ENCODE results near the gene GPC6. TPM values are rescaled to one million over a fixed set of nuclear protein-coding genes. Genes with fewer than 3 reads are reported as not detected.

Gene GPC6
- total and polyA plus RNA-seq, 2 experiments from 2014 or later = 14.4 to 20.8 TPM

- no peak overlapping the region for H3K27ac ChIP-seq
- no peak overlapping the region for H3K9ac ChIP-seq
- H3K36me3 ChIP-seq (ENCODE audit: low read depth) = no peaks in the 10 kb centered on the region
- no peak overlapping the region for H3K4me2 ChIP-seq (ENCODE audit: unreplicated experiment)
- H3K9me2 ChIP-seq (ENCODE audit: insufficient read depth) = peaks cover 3% of the 10 kb centered on the region; the same call in 1 of the 2 replicates
- H3K27me3 ChIP-seq (replicated peaks; ENCODE audit: insufficient read depth) = no peaks in the 10 kb centered on the region
- no peak overlapping the region for H2AFZ ChIP-seq
- no peaks in the 10 kb centered on the region for H4K20me1 ChIP-seq (ENCODE audit: insufficient read depth)
- no peaks in the 10 kb centered on the region for H3F3A ChIP-seq (ENCODE audit: insufficient read depth)
- TF ChIP-seq EZH2phosphoT487 (IDR thresholded peaks at IDR 0.05; ENCODE audit: insufficient read depth, low read depth) = no peak
- no peak for TF ChIP-seq EZH2 (IDR thresholded peaks at IDR 0.05; ENCODE audit: insufficient read depth, poor library complexity, severe bottlenecking)
- no peak for DNase-seq
- H3K9me3 ChIP-seq (ENCODE audit: low read depth) = no peaks in the 10 kb centered on the region
- H3K4me3 ChIP-seq = no peak overlapping the region
- no peaks in the 10 kb centered on the region for H3K79me2 ChIP-seq (ENCODE audit: insufficient read depth)
- no peaks in the 10 kb centered on the region for H3K4me1 ChIP-seq (ENCODE audit: insufficient read depth)
- in situ Hi-C loops (cut with MboI) = no loop called here
Measured at GRCh38 chr13:94399812-94400211, 1173.2 kb downstream of the GPC6 start.

GRCh38 chr13:94400874-94401273 lies 1174.3 kb downstream of the GPC6 start:
- no peak overlapping the region for H3K4me2 ChIP-seq (ENCODE audit: unreplicated experiment)
- 43 to 51% methylated on average over 4 of the region's 4 CpGs for WGBS, 2 experiments (ENCODE audit: low coverage in 1 of 2, low lambda C conversion rate in 2 of 2, missing lambda C conversion rate in 2 of 2)

GRCh38 chr13:94408314-94409036 lies 1181.9 kb downstream of the GPC6 start:
- peaks cover 7% of the 10 kb centered on the region for H3K27me3 ChIP-seq (replicated peaks; ENCODE audit: insufficient read depth)
- 58% methylated on average over 7 of the region's 7 CpGs for WGBS, 2 experiments (ENCODE audit: low coverage in 1 of 2, low lambda C conversion rate in 2 of 2, missing lambda C conversion rate in 2 of 2)
- in situ Hi-C loops (cut with MboI) = no loop called here
- H2AFZ ChIP-seq = no peak overlapping the region
- H3K4me1 ChIP-seq (ENCODE audit: insufficient read depth) = no peaks in the 10 kb centered on the region
- H3K4me2 ChIP-seq (ENCODE audit: unreplicated experiment) = no peak overlapping the region
- no peak overlapping the region for H3K4me3 ChIP-seq
- no peaks in the 10 kb centered on the region for H3F3A ChIP-seq (ENCODE audit: insufficient read depth)
- no peaks in the 10 kb centered on the region for H4K20me1 ChIP-seq (ENCODE audit: insufficient read depth)
- TF ChIP-seq EZH2phosphoT487 (IDR thresholded peaks at IDR 0.05; ENCODE audit: insufficient read depth, low read depth) (no peak), EZH2 (IDR thresholded peaks at IDR 0.05; ENCODE audit: insufficient read depth, poor library complexity, severe bottlenecking) (no peak)
- no peaks in the 10 kb centered on the region; the same call in 1 of the 2 replicates for H3K9me2 ChIP-seq (ENCODE audit: insufficient read depth)
- no peak overlapping the region for H3K27ac ChIP-seq
- no peak for DNase-seq
- H3K9me3 ChIP-seq (ENCODE audit: low read depth) = no peaks in the 10 kb centered on the region
- H3K79me2 ChIP-seq (ENCODE audit: insufficient read depth) = no peaks in the 10 kb centered on the region
- H3K9ac ChIP-seq = no peak overlapping the region
- H3K36me3 ChIP-seq (ENCODE audit: low read depth) = no peaks in the 10 kb centered on the region

More at GRCh38 chr13:94400874-94401273, 1174.3 kb downstream of the GPC6 start:
- no peak overlapping the region for H3K27ac ChIP-seq
- no peaks in the 10 kb centered on the region for H3F3A ChIP-seq (ENCODE audit: insufficient read depth)
- DNase-seq = no peak
- H2AFZ ChIP-seq = no peak overlapping the region
- H3K9me2 ChIP-seq (ENCODE audit: insufficient read depth) = peaks cover 3% of the 10 kb centered on the region; the same call in 1 of the 2 replicates
- H3K36me3 ChIP-seq (ENCODE audit: low read depth) = no peaks in the 10 kb centered on the region
- H3K4me1 ChIP-seq (ENCODE audit: insufficient read depth) = no peaks in the 10 kb centered on the region
- no peaks in the 10 kb centered on the region for H4K20me1 ChIP-seq (ENCODE audit: insufficient read depth)
- H3K27me3 ChIP-seq (replicated peaks; ENCODE audit: insufficient read depth) = no peaks in the 10 kb centered on the region
- H3K9ac ChIP-seq = no peak overlapping the region
- H3K4me3 ChIP-seq = no peak overlapping the region
- H3K79me2 ChIP-seq (ENCODE audit: insufficient read depth) = no peaks in the 10 kb centered on the region
- H3K9me3 ChIP-seq (ENCODE audit: low read depth) = no peaks in the 10 kb centered on the region
- no peak for TF ChIP-seq EZH2phosphoT487 (IDR thresholded peaks at IDR 0.05; ENCODE audit: insufficient read depth, low read depth)
- TF ChIP-seq EZH2 (IDR thresholded peaks at IDR 0.05; ENCODE audit: insufficient read depth, poor library complexity, severe bottlenecking) = no peak
- in situ Hi-C loops (cut with MboI) = no loop called here

GRCh38 chr13:94411747-94412146 lies 1185.1 kb downstream of the GPC6 start:
- peak; percentile 15 for DNase-seq
- 36 to 46% methylated on average over 3 of the region's 3 CpGs for WGBS, 2 experiments (ENCODE audit: low coverage in 1 of 2, low lambda C conversion rate in 2 of 2, missing lambda C conversion rate in 2 of 2)
- no peaks in the 10 kb centered on the region for H3K9me2 ChIP-seq (ENCODE audit: insufficient read depth)
- no peaks in the 10 kb centered on the region for H3F3A ChIP-seq (ENCODE audit: insufficient read depth)
- no peak overlapping the region for H2AFZ ChIP-seq
- H3K27me3 ChIP-seq (replicated peaks; ENCODE audit: insufficient read depth) = peaks cover 17% of the 10 kb centered on the region
- no peak for TF ChIP-seq EZH2phosphoT487 (IDR thresholded peaks at IDR 0.05; ENCODE audit: insufficient read depth, low read depth)
- TF ChIP-seq EZH2 (IDR thresholded peaks at IDR 0.05; ENCODE audit: insufficient read depth, poor library complexity, severe bottlenecking) = no peak
- in situ Hi-C loops (cut with MboI) = no loop called here
- no peak overlapping the region for H3K4me3 ChIP-seq
- H3K9ac ChIP-seq = no peak overlapping the region
- H3K4me2 ChIP-seq (ENCODE audit: unreplicated experiment) = no peak overlapping the region
- no peak overlapping the region for H3K27ac ChIP-seq
- no peaks in the 10 kb centered on the region for H3K36me3 ChIP-seq (ENCODE audit: low read depth)
- H3K79me2 ChIP-seq (ENCODE audit: insufficient read depth) = no peaks in the 10 kb centered on the region
- no peaks in the 10 kb centered on the region for H4K20me1 ChIP-seq (ENCODE audit: insufficient read depth)
- H3K9me3 ChIP-seq (ENCODE audit: low read depth) = no peaks in the 10 kb centered on the region
- H3K4me1 ChIP-seq (ENCODE audit: insufficient read depth) = no peaks in the 10 kb centered on the region

All from GM23248 (cell line).